Stimulated activated CD8-positive, alpha-beta memory T cell treated with anti-CD3 and anti-CD28 coated beads, Interleukin-4, amount 100 ng/mL, for 4 hours (primary cell): Measurements from ENCODE around the gene BCR.

Source experiments
- DNase-seq, 2 donors: peaks; one replicate each; pipeline ENCODE4 v3.0.0-alpha.2; 2020; ENCODE audit warnings: low read depth in 2 of 2, low spot score in 1 of 2

The BCR gene

GRCh38 chr22:23175817-23176644, 4.3 kb upstream of the BCR start:
- no peak for DNase-seq

- no peak for DNase-seq
Observed at GRCh38 chr22:23176645-23177027, 3.7 kb upstream of the BCR start.

GRCh38 chr22:23177197-23177596, 3.1 kb upstream of the BCR start:
- DNase-seq, result no peak

DNA sequence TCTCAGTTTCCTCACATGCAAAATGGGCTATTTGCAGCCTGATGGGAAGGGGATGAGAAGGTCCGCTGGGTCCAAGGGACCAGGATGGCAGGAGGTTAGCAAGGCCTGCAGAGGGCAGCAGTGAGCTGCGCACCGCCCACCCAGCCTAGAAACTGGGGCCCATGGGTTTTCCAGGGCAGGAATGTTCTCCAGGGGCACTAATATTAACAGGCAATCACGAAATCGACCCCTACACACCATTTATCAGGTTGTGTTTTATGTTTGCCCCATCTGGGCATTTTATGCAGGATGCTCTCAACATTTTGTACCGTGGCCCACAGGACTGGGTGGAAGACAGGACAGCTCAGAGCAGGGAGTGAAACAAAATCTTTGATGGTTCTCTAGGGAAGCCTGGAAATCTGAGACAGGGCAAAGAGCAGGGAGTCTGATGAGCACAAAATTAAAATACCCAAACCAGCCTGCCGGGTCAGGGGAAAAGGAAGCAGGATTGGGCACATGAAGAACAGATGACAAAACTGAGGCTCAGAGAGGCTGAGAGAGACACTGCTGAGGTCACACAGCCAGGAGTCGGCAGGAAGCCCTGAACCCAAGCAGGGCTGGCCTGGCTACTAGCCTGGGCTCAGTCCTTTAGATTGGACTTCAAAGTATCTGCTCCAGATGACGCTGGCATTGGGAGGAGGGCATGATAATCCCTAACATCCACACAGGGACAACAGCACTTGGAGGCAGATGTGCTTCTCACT, 1.6 kb upstream of the BCR start:
- peak; percentile 20 to 36 for DNase-seq

DNA sequence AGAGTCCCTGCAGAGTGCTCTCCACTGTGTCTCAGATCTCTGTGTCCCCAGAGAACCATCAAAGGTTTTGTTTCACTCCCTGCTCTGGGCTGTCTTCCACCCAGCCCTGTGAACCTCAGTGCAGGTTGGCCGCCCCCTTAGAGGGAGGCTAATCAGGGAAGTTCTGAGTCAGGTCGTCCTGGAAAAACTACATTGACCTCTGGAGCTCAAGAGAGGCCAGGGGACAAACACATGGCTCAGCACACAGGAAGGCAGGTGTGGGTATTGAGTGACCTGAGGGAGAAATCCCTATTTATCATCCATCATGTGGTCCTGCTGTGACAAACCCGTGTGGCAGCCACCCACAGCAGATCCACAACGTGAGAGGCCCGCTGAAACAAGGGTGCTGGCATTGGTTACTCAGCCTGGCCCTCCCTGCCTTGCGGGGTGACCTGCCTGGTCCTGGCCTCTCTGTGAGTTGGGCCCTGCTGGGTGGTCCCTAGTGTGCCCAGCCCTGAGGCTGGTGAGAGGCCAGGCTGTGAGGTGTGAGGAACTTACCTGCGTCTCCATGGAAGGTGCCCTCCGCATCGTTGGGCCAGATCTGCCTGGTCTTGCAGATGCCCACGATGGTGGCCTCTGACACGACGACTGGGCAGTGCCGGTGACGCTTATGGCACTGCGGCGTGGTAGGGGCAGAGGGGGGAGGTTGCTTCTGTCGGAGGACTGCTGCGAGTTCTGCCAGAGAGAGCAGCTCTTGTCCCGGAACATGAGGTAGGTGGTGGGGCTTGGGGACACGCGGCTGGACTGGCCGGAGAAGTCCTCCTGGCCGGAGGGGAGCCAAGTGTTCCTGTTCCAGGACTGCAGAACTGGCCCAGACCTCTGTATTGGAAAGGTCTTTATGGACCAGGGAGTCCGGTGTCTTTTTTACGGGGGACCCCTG, 669 bp upstream of the BCR start:
- DNase-seq, result no peak

GRCh38 chr22:23180893-23181720, 798 bp downstream of the BCR start:
- DNase-seq, result no peak

DNA sequence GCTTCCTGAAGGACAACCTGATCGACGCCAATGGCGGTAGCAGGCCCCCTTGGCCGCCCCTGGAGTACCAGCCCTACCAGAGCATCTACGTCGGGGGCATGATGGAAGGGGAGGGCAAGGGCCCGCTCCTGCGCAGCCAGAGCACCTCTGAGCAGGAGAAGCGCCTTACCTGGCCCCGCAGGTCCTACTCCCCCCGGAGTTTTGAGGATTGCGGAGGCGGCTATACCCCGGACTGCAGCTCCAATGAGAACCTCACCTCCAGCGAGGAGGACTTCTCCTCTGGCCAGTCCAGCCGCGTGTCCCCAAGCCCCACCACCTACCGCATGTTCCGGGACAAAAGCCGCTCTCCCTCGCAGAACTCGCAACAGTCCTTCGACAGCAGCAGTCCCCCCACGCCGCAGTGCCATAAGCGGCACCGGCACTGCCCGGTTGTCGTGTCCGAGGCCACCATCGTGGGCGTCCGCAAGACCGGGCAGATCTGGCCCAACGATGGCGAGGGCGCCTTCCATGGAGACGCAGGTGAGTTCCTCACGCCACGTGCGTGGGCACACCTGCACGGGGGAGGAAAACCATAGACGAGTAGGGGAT, 1.5 kb downstream of the BCR start:
- DNase-seq, result no peak

DNA sequence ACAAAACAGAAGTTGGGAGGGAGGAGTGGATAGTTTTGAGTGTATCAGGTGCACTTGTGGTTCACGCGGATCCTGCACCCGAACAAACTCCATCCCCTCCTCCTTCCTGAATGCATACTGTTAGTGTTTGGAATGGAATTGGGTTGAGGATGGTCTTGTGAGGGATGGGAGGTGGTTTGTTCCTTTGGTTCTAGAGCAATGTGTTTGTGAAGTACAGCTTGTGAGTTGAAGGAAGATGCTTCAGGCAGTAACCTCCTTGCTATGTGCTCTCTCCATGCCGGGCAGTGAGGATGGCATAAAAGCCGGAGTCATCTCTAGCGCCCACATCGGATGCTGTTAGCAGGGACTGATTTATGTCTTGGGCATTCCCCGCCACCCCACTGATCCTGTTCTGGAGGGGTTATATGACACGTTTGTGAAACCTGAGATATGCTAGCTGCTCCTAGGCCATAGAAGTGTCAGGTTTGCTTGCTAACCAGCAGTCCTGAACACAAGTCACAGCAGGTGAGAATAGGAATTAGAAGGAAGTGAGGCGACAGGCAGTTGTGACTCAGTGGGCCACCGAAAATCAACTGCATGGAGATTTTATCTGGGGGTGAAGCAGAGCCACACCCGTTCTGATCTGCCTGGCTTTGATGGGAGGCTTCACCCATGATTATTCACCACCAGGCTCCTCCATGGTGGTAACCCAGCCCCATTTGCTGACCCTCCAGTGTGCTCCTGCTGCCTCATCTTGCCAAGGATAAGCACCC, 2.2 kb downstream of the BCR start:
- peak; percentile 30 to 35 for DNase-seq

- DNase-seq, result no peak
Observed at GRCh38 chr22:23183061-23183698, 2.9 kb downstream of the BCR start.

DNA sequence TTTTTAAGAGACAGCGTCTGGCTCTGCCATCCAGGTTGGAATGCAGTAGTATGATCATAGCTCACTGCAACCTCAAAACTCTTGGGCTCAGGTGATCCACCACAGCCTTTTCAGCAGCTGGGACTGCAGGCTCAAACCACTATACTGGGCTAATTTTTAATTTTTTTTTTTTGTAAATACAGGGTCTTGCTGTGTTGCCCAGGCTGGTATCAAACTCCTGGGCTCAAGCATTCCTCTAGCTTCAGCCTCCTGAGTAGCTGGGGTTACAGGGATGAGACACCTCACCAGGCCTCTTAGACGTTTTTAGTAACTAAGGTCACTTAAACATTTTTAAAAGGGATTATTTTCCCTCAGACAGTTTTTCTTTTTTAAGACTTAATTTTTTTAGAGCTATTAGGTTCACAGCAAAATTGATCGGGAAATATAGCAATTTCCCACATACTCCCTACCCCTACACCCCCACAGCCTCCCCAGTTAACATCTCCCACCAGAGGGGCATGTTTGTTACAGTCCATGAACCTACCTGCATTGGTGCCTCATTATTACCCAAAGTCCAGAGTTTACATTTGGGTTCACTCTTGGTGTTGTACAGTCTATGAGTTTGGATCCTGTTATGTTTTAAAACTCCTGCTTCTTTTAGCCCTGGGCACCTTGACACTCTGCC, 3.9 kb downstream of the BCR start:
- DNase-seq, result no peak

DNA sequence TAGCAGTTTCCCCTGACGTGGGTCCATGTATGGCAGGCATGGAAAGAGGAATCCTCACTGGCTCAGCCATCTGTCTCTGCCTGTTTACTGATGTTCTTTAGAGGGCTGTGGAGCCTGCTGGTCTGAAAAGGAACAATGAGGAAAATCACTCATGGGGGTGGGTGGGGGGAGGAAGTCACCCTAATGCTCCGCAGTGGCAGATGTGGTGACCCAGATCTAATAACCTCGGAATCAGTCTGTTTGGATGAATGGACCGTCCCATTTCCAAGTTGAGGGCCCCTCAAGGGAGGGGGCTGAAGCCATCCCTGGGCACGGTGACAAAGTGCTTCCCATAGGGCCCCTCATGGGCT, 4.4 kb downstream of the BCR start:
- DNase-seq, result no peak

DNA sequence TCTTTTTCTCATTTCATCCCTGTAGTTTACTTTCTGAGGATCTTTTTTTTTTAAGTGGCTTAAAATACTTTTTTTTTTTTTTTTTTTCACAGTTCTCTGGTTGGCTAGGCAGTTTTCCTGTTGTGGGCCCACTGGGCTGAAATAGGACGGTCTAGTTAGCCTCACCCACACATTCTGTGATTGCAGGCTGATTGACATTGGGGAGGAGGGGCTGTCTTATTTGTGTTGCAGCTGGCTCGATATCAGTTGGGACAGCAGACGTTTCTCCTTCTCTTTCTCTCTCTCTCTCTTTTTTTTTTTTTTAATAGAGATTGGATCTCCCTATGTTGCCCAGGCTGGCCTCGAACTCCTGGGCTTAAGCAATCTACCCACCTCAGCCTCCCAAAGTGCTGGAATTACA, 6.9 kb downstream of the BCR start:
- DNase-seq, result no peak

DNA sequence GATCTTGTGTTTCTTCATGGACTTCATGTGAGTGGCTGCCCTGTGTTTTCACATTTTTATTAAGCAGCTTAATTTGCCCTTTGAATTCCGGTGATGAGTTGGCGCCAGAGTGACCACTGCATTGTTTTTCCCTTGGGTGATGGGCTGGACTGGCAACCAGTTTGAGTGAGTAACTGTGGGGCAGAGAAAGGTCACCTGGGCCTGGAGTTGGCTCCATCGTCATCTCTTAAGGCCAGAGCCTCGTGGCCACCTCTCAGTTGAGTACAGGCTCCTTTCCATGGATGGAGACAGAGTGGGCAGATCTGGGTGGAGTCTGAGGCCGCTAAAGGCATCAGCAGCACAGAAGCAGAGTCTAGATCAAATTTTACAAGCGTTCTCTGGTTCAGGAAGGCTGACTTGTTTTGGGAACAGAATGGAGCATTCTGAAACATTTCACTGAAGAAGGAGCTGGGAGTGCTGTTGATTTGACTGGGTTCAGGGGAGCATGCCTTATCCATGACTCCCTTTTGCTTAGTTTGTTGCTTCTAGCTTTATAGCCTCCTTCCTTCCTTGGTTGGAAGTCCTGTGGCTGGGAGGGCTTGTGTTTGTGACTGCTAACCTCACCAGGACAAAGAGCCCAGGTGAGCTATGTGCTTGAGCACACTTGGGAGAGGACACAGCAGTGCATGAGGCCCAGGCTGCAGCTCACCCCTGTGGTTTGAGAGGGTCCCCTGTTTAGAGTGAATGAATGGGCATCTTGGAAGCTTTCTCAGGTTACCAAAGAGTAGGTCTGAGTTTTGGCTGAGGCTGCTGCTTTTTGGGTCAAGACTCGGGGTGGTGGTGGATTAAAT, 7.8 kb downstream of the BCR start:
- DNase-seq, result no peak

DNA sequence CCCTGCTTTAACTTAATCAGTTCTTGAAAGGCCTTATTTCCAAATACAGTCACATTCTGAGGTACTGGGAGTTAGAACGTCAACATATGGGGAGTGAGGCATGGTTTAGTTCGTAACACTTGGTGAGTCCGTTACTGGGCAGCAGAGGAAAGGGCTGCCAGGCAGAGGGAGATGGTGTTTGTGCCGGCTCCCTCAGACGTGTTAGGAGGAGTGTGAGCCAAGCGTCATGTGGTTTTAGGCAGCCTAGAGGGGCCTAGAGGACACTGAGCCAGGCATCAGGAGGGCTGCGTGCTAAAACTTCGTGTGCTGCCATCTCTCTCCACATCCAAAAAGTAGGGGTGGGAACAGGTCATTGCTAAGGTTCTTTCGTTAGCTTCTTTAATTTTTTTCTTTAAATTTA, 10.2 kb downstream of the BCR start:
- no peak for DNase-seq

GRCh38 chr22:23192133-23192532, 11.8 kb downstream of the BCR start:
- DNase-seq, result no peak

GRCh38 chr22:23192558-23192957, 12.2 kb downstream of the BCR start:
- no peak for DNase-seq

DNA sequence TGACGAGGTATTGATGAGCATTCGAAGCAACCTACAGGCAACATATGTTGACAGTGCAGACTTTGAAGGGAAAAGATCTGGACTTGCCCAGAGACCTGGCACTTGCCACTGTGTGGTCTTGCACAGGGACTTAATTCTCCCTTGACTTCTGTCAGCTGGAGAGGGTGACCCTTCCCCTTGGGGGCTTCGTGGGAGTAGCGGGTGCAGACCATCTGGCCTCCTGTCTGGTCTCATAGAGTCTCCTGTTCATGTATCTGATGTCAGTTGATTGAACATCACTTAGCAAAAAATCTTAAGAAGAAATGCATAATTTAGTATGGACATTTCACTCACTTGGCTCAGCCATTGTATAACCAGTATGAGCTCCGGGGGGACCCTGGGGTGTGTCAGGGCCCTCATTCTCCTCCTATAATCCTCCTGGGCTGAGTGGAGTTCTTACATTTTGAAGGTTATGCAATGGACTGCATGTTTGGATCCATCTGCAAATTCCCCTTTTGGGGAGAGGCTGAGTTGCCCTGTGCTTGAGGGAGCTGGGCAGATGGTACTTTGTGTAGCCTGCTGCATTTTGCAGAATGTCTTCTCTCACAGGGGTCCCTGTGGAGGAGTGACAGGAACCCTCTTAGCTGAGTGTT, 13.0 kb downstream of the BCR start:
- no peak for DNase-seq
